Stimulated activated CD4-positive, alpha-beta T cell treated with anti-CD3 and anti-CD28 coated beads, Interleukin-4, amount 100 ng/mL, for 4 hours (primary cell): ENCODE results near the gene SLC16A14.
A peak's percentile ranks its signal among the peaks of the same experiment; 100 is the strongest.
"Not testable (repeated sequence)": the region's sequence is repeated elsewhere in the genome, so short reads cannot be mapped to it uniquely, and the experiment has no call there.

Source experiments
- DNase-seq, 2 experiments: peaks; one replicate each; pipeline ENCODE4 v3.0.0-alpha.2; 2020

SLC16A14 gene, protein sequence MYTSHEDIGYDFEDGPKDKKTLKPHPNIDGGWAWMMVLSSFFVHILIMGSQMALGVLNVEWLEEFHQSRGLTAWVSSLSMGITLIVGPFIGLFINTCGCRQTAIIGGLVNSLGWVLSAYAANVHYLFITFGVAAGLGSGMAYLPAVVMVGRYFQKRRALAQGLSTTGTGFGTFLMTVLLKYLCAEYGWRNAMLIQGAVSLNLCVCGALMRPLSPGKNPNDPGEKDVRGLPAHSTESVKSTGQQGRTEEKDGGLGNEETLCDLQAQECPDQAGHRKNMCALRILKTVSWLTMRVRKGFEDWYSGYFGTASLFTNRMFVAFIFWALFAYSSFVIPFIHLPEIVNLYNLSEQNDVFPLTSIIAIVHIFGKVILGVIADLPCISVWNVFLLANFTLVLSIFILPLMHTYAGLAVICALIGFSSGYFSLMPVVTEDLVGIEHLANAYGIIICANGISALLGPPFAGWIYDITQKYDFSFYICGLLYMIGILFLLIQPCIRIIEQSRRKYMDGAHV

DNA sequence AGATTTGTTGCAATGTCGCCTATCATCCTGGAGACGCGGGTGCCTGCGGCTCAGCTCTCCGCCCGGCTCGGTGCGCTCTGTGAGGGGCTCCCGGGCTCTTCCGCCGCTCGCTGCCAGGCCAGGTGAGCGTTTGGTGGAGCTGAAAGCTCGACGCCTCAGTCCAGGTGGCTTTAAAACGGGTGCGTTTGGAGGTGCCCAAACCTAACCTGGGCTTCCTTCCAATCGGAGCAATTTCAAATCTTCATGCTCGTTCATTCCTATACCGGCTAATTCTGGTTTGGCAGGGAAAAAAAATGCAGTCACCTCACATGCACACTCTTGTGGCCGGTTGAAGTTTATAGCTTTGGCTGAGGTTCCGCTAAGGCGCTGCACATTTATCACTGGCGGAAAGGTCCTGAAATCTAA is at the start of gene SLC16A14:
Gene SLC16A14, minus strand, starts transcription at position 274 of the 405 bp plus-strand sequence. CDS start 9,572 bp downstream, outside the sequence.
- DNase-seq: peak in 1 of 2 experiments; percentile 13

DNA sequence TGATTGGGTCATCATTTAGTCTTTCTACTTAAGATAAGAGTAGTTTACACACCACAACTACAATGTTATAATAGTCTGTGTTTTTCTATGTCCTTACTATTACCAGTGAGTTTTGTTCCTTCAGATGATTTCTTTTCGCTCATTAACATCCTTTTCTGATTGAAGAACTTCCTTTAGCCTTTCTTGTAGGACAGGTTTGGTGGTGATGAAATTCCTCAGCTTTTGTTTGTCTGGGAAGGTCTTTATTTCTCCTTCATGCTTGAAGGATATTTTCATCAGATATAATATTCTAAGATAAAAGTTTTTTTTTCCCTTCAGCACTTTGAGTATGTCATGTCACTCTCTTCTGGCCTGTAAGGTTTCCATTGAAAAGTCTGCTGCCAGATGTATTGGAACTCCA is 38.0 kb upstream of the SLC16A14 start:
- no peak for DNase-seq

DNA sequence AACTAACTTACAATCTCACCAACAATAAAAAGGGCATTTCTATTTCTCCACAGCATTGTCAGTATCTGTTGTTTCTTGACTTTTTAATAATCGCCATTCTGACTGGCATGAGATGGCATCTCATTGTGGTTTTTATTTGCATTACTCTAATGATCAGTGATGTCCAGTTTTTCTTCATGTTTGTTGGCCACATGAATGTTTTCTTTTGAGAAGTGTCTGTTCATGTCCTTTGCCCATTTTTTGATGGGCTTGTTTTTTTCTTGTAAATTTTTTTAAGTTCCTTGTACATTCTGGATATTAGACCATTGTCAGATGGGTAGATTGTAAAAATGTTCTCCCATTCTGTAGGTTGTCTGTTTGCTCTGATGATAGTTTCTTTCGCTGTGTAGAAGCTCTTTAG is 33.2 kb upstream of the SLC16A14 start:
- DNase-seq: not testable (repeated sequence)

DNA sequence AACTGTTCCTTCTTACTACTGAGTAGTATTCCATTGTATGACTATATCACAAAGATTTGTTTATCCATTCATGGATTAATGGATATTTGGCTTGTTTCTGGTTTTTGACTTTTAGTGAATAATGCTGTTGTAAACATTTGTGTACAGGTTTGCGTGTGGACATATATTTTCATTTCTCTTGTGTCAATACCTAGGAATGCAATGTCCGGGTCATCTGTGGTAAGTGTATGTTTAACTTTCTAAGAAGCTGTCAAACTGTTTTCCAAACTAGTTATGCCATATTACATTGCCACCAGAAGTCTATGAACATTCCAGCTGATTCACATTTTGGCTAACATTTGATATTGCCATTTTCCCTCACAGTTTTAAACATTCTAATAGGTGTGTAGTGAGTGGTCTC is 29.1 kb upstream of the SLC16A14 start:
- no peak for DNase-seq

DNA sequence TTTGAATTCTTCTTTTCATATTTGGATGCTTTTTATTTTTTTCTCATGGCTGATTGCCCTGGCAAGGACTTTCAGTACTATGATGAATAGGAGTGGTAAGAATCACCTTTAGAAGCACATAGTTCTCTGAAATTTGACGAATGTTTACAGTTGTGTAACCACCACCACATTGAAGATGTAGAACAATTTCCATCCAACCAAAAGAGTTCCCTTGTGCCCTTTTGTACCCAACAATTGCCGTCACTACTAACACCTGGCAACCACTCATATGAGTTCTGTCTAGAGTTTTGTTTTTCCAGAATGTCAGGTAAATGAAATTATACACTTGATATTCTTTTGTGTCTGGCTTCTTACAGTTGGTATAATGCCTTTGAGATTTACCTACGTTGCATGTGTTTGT is 28.7 kb upstream of the SLC16A14 start:
- no peak for DNase-seq

DNA sequence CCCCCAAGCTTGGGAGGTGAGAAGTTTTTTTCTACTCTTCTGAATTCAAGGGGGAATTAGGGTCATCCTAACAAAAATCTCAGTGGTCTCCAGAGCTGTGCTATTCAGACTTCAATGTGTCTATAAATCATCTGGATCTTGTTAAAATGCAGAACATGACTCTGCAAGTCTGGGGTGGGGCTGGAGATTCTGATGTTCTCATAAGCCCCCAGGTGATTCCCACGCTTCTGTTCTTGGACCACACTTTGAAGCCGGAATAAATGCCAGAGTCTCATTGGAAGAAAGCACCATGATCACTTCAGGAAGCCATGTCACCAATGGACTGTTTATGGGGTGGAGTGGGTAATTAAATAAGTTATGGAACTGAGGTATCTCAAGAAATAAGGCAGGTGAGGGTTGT is 22.2 kb upstream of the SLC16A14 start:
- DNase-seq: no peak

DNA sequence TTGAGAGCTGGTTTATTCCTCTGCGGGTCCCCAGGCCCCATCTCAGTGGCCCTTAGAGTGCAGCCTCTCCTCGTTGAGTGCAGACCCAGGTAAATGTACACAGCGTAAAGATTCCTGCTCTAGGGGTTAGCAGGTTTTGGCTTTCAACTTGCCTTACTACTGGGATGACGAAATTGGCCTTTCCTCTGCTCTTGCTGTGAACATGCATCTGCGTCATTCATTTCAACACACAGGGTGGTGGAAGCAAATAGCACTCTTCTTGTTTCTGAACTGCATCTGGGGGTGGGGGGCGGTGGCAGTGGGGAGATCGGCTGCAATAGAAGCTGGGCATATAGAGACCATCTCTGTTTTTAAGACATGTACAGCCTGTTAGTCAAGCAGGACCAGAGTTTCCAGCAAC is 16.5 kb upstream of the SLC16A14 start:
- no peak for DNase-seq

DNA sequence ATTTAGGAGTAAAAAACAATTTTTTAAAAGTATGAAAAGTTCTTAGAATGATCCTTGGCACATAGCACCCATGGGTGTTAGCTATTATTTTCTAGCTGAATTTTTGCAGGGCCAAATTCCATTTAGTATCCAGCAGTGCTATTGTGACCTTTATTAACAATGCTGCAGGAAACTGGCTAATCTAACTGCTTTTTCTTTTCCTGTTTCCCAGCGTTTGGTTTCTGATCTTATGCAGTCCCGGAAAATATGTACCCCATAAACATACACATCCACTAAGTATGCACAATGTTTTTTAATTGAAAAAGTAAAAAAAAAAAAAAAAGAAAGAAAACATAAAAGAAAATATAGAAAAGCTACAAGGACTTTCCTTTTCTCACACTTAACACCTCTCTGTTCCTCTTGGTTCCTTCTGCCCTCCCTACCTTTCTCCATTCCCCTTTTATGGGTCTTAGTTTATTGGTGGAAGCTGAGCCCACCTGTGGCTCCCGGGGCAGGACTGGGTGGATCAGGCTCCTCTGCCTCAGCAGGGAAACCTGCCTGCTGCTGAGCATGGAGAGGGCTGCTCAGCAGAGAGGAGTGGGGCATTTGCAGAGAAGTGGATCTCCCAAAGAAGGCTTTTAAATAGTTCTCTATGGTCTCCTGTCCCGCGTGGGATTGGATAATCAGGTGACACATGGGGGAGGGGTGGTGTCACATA is 9.3 kb upstream of the SLC16A14 start:
- no peak for DNase-seq

DNA sequence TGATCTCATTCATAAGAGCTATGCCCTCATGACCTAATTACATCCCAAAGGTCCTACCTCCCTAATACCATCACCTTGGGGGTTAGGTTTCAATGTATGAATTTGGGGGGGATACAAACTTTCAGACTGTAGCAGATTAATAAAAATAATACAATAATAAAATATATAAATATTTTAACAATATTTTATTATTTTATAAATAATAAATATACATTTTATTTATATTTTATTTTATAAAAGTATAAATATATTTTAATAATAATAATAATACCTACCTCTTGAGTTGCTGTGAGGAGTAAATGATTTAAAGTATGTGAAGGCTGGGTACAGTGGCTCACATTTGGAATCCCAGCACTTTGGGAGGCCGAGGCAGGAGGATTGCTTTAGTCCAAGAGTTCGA is 8.1 kb upstream of the SLC16A14 start:
- no peak for DNase-seq

DNA sequence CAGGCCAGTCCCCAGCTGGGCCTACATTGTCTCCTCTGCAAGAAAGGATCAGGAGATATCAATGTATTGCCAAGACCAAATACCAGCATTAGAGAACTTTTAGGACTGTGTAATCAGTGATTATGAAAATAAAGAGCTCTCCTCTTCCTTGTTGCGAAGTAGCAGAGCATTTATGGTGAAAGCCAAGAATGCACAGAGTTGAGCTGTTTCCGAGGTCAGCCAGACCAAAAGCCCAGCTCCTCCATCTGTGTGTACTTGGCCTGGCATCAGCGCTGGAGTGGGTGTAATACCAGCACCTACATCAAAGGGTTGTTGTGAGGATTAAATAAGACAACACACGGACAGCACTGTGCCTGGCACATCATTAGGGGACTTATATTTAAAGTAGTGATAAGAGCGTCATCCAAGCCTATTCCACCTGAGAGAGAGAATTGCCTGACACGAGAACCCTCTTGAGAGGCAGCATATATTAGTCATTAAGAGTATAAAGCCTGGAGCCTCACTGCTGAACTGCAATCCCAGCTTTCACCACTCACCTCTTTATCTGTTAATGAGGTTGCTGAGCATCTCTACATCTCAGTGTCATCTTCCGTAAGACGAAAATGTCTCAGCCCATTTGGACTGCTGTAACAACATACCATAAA is 7.4 kb upstream of the SLC16A14 start:
- no peak for DNase-seq

DNA sequence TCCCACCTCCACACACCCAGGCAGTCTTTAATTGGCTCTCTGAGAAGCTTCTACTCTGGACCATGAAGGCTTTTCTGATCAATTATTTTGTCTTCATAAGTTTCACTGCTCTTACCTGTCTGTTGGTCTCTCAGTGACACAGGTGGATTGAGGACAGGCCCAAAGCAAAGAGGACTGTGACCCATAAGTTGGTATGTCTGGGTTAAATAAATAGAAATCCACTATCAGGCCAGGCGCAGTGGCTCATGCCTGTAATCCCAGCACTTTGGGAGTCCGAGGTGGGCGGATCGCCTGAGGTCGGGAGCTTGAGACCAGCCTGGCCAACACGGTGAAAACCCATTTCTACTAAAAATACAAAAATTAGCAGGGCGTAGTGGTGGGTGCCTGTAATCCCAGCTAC is 2.7 kb upstream of the SLC16A14 start:
- no peak for DNase-seq

DNA sequence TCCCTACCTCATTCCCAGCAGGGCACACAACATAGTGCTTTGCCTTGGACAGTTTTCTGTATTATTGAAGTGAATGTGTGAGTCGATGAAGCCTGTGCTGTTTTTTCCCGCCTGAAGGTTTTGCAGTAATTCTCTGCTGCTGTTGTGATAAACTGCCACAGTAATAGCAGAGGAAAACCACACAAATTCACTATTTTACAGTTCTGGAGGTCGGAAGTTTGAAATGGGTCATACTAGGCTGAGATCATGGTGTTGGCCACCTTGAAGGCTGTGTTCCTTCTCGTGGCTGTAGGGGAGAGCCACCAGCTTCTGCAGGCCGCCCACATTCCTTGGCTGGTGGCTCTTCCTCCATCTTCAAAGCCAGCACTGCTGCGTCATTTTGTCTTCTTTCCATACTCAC is 678 bp upstream of the SLC16A14 start:
- no peak for DNase-seq

DNA sequence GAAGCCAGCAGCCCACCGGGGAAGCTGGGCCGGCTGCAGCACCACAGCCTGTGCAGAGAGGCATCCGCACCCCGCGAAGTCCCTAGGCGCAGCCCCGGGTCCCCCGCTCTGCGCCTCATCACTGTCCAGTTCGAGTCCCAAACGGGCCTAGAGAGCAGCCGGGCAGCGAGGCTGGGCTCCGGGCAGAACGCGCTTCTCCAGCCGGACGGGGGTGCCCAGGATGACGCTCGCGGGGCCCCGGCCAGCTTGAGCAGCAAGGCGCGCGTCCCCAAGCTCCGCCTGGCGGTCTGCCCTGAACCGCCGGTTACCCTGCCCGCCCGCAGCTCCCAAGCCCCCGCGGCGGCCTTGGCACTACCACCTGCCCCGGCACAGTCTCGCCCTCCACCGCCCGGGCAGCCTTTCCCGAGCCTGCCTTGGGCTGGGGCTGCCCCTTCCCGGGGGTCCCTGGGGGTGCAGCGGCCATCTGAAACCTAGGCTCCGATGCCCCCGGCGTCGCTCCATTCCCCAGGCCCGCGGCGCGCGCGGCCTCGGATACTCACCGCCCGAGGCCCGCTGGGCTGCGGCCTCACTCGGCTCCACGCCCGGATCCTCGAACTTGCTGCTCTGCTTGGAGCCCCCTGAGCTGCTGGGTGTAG is 591 bp downstream of the SLC16A14 start:
- peak; percentile 17 to 47 for DNase-seq

DNA sequence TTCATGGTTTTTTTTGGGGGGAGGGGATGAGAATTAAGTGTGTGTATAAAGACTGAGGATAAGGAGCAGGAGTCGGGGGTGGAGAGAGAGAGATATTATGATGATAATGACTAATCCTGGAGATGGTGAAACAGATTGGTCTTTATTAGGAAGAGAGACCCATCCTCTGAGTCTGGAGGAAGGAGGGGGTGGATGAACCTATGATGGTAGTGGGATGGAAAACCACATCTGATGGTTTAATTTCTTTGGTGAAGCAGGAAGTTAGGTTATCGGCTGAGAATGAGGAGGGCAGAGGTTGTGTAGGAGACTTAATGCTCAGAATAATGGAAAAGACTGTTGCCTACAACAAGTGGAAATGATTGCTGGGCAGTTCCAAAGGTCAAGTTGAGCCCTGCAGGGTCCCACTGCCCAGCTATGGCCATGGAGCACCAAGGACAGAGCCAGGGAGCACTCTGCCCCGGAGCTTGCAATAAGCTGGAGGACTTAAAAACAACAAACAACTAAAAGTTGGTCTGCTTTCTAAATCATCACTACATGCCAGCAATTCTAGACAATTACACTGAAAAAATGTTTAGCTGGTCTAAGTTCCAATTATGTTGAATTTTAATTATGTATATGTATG is 7.9 kb downstream of the SLC16A14 start:
- no peak for DNase-seq

DNA sequence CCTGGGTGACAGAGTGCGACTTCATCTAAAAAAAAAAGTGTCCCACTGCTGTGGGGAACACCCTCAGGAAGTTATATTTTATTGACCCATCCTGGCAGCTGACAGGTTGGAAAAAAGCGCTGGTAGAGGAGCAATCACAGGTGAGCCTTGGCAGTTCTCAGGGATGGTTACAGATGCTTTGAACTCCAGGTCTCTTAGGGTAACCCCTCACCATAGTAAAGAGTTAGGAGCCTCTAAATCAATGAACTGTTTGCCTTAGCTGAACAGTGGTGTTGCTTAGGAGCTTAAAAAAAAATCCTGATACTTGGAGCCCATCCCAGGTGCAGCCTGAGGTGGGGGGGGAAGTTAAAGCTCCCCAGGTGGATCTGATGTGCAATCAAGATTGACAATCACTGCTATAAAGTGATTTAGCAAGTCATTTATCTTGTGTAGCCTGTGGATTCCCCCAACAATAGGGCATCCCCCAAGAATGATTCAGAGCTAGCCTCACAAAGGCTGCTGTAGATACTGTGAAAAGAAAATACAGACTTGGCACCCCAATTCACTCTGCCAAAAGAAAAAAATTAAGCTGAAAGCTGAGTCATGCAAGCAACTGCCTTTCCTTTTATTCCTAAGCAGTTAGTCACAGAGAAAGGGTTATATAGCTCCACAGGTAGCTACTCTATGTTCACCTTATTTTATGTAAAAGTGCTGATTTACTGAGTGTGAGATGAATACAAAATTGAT is 14.8 kb downstream of the SLC16A14 start:
- DNase-seq: peak in 1 of 2 experiments; percentile 24

DNA sequence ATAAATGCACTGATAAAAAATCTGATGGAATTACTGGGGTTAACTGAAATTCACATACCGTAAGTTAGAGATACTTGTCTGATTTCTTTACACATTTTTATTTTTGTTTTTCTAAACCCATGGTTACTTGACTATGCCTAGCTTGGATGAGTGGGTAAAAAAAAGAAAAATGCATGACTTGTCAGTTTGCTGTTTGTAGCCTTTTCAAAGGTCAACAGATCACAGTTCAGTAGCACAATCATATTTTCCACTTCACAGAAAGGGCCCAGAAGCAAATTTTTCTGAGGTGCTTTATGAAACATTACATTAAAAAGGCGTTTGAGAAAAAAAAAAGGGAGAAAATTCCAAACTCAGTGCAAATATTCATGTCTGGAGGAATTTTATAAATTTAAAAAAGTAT is 16.4 kb downstream of the SLC16A14 start:
- no peak for DNase-seq

DNA sequence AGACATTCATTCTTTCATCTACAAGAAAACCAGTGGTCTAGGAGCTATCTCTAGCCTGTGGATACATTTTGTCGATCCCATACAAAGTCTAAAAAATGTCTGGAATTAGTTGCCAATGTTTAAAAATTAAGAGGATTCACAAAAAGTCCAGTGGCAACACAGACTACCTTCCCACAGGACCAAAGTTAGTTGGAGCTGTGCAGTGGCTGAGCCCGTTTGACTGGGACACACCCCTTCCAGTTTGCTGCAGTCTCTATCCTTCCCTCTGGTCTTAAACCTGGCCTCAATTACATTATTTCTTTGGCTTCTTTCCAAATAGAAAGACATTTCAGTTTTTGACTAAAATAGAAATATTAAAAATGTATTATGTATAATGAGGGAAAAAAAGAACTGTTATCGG is 18.6 kb downstream of the SLC16A14 start:
- DNase-seq: no peak

DNA sequence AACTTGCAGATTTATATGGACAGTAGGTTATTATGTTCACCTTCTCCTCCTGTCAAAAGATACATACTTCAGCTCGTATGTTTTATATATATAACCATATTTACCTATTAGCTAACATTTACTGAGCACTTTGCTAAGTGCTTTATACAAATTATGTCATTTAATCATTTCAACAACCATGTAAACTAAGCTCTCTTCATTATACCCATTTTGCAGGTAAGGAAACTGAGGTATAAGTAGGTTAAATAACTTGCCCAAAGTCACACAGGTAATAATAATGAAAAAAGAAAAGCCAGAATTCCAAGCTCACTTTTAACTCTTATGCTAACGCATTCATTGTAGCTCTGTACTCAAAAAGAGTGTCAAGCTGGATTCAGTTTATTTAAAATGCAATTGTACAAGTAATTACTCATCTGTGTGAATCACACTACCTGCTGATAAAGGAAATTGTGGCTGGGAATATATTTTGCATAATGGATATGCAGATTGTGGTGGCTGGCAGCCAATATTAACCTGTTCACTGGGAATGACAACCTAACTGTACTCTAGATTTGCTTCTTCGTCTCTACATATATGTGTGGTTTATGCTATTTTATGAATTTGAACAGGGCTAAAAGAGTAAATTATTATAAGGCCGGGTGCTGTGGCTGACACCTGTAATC is 20.6 kb downstream of the SLC16A14 start:
- no peak for DNase-seq

DNA sequence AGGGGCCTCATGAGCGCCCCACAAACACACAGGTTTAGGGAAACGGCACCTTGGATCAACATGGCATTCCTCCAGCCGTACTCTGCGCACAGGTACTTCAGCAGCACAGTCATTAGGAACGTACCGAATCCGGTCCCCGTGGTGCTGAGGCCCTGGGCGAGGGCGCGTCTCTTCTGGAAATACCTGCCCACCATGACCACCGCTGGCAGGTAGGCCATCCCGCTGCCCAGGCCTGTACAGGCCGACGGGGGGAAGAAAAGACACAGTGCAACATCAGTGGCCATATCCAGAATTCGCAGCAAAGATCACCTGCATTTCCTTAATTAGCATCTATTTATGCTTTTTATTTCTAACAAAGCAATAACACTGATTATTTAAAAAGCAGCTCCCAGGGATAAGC is 22.2 kb downstream of the SLC16A14 start:
- DNase-seq: no peak

DNA sequence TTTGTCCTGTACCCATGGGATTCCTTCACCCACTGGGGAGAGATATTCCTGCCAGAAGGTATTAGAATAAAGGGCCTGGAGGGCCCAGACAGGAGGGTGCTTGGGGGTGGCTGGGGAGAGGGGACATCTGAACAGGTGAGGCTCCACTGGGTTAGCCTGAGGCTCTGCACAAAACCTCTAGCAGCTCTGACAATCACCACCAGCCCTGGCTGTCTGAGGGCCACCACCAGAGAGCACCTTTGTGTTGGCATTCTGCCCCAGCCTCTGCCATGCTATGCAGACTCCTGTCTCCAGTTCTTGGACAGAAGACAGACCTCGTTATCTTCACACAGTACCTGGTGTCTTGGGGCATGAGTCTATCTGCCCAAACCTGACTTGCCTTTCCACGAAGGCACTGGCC is 25.3 kb downstream of the SLC16A14 start:
- DNase-seq: no peak

DNA sequence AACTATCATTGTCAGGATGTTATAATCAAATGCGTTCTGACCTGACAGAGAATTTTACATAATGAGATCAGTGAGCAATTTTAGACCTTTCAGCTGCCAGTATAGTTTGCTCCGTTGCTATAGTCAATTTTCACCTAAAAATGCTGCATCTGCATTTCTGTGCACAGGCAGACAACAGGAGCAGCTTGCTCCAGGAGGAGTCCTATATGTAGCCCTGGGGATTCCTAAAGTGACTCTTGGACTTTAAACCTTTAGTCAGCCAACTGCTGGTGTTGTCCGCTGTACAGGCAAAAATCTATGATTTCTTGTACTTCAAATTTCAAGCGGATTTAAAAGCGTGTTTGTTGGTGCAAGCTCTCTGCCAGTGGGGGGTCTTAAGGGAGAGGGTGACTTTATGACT is 25.7 kb downstream of the SLC16A14 start:
- DNase-seq: no peak
